GM10847 (cell line): ENCODE data around the gene HS6ST2.

Experiments used
- POLR2A ChIP-seq: IDR thresholded peaks from 2 replicates; pipeline ENCODE4 v1.6.1; 2011; ENCODE audit not compliant: insufficient read length; ENCODE audit errors: extremely low read depth

The HS6ST2 gene

GRCh38 chrX:132834109-132834508 is 124.3 kb downstream of the HS6ST2 start:
- no peak for TF ChIP-seq POLR2A

GRCh38 chrX:132833373-132833772 is 125.1 kb downstream of the HS6ST2 start:
- TF ChIP-seq POLR2A = no peak

- no peak for TF ChIP-seq POLR2A
Observed at GRCh38 chrX:132831336-132831973, 127.0 kb downstream of the HS6ST2 start.

GRCh38 chrX:132822634-132823012 is 135.8 kb downstream of the HS6ST2 start:
- TF ChIP-seq POLR2A = no peak

GRCh38 chrX:132821974-132822633 is 136.3 kb downstream of the HS6ST2 start:
- TF ChIP-seq POLR2A = no peak

DNA sequence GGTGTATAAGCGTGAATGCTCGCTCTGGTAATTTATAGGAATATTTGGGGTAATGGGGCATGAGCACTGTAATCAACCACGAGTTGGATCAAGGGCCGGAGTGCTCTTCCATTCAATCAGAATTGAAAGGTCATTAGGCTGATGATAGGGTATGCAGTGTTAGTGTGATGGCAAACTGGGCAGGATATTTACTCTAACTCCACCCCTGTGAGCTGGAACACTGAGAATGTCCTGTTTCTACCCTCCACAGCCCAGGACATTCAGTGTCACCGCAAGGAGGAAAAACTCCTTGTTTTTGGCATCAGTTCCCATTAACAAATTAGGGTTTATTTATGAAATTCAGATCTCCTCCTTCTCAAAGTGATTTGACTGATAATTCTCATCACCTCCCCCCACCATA is 137.8 kb downstream of the HS6ST2 start:
- no peak for TF ChIP-seq POLR2A

GRCh38 chrX:132819711-132820264 is 138.6 kb downstream of the HS6ST2 start:
- no peak for TF ChIP-seq POLR2A

- no peak for TF ChIP-seq POLR2A
Observed at GRCh38 chrX:132818638-132819037, 139.8 kb downstream of the HS6ST2 start.

DNA sequence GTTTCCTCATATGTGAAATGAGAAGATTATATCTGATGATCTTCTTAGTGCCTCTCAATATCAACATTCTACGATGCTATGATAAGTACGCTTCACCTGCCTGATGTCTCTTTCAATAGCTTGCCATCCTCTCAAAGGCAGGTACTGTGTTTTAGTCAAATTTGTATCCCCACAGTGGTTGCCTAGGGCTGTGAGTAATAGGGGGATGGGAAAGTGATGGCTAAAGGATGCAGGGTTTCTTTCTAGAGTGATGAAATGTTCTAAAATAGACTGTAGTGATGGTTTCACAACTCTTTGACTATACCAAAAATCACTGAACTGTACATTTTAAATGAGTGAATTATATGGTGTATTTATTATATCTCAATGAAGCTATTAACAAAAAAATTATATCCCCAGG is 142.8 kb downstream of the HS6ST2 start:
- no peak for TF ChIP-seq POLR2A

- TF ChIP-seq POLR2A = no peak
Observed at GRCh38 chrX:132810964-132811712, 147.3 kb downstream of the HS6ST2 start.

- TF ChIP-seq POLR2A = no peak
Observed at GRCh38 chrX:132810488-132810887, 147.9 kb downstream of the HS6ST2 start.

DNA sequence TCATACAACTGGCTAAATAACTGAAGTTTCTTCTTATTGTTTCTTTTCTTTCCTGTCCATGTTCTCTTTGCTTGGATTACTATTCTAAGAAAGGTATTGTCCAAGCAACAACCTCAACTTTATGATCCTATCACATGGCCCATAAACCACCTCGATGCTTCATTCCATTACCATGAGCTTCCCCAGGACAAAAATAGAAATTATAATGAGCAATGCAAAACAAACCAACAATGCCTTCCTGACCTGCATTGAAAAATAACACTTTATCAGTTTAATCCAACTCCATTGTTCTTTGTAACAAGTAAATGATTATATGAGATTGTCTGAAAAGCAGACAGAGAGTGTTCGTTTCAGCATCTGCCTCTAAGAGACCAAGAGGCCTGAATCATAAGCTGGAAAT is 148.8 kb downstream of the HS6ST2 start:
- no peak for TF ChIP-seq POLR2A

DNA sequence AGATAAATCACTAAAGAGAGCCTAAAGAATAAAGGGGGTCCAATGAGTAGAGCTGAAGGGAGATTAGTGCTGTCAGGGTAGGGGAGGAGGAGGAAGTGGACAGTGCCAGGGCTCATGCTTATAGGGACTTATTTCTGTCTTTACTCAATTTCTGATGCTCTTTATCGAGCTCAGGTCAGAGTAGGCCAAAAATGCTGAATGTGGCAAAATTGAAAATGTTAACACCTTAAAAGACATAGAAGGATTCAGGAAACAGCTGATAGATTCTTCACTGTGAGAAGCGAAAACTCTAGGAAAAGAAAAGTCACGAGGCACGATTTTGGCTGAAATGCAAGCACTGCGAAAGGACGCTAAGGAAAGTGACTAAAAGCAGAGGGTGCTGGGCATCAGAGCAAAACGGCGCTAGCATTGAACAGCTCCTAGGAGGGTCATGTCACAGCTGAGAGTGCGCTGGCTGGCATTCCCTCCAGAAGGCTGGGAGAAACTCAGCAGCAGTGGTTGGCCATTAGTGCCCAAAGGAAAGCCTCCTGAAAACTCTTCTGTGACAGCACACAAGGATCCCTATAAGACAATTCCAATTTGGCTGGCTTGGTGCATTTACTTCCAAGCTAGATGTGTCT is 150.9 kb downstream of the HS6ST2 start:
- no peak for TF ChIP-seq POLR2A

DNA sequence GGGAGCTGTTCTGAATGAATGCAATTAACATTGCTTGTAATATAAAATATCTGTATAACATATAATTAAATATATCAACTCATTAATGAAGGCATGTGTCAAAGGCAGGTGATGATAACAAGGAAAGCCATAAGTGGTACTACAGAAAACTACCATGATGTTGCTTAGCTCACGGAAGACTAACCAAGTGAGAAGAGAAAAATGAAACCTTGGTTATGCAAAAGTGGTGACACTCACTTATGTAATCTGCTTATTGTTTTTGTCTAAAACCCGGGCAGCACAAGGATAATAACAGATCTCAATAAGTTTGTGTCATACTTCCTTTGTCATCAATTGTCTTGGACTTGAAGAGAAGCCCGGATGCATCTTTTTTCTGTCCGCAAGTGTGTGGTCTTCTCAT is 156.4 kb downstream of the HS6ST2 start:
- no peak for TF ChIP-seq POLR2A

DNA sequence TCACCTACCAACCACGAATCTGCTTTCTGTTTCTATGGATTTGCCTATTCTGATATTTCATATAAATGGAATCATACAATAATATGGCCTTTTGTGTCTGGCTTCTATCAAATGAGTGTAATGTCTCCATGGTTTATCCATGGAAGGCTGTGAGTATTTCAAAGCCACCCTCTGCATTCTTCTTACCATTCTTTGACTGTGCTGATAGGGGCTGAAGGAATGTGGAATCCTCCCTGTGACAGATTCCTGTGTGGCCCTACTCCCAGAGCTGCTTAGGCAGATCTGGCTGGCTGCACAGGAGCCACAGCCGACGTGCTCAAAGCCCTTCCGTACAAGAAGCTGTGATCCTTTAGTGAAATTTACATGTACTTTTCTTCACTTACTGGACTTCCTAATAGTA is 163.2 kb downstream of the HS6ST2 start:
- TF ChIP-seq POLR2A = no peak

DNA sequence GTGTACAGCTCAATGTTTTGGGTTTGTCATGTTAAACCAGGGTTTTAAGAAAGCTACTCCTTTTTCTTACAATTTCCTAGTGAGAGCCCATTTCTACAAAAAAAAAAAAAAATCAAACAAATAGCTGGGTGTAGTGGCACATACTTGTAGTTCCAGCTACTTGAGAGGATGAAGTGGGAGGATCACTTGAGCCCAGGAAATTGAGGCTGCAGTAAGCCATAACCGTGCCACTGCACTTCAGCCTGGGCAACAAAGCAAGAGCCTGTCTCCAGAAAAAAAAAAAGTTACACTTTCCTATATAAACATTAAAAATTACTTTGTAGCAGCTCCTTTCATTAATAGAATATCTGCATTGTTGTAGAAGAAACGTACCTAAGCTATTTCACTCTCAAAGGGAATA is 166.7 kb downstream of the HS6ST2 start:
- TF ChIP-seq POLR2A = no peak
